SK-N-SH treated with all-trans-retinoic acid at 6 μM for 48 hours (cell line): Measurements from ENCODE around the gene ACTRT3.

Source experiments
- ATAC-seq: fragments of 200-7000 bp; cut with Tn5 transposase; 3 replicates; pipeline ENCODE4 v1.9.1; 2020; ENCODE audit warnings: mild to moderate bottlenecking, moderate library complexity
- ARNTL ChIP-seq: fragments of 450-650 bp; formaldehyde crosslinking; IDR thresholded peaks from 2 replicates; pipeline ENCODE4 v1.5.0; 2020; ENCODE audit warnings: low read depth, mild to moderate bottlenecking, moderate library complexity, borderline replicate concordance
- CREB5 ChIP-seq: fragments of 250-450 bp; sonication (Bioruptor Pico); IDR thresholded peaks from 2 replicates; pipeline ENCODE4 v1.5.1; 2020; ENCODE audit warnings: low read depth, mild to moderate bottlenecking, moderate library complexity
- CSRNP3 ChIP-seq: fragments of 250-450 bp; sonication (Bioruptor Pico); IDR thresholded peaks from 2 replicates; pipeline ENCODE4 v1.5.1; 2021; ENCODE audit warnings: mild to moderate bottlenecking, moderate library complexity
- ESRRG ChIP-seq: fragments of 250-450 bp; sonication (Bioruptor Pico); IDR thresholded peaks from 2 replicates; pipeline ENCODE4 v1.6.1; 2021; ENCODE audit warnings: mild to moderate bottlenecking
- GLIS3 ChIP-seq: fragments of 250-450 bp; sonication (Bioruptor Pico); IDR thresholded peaks from 2 replicates; pipeline ENCODE4 v1.5.0; 2020; ENCODE audit warnings: mild to moderate bottlenecking, moderate library complexity
- ISL1 ChIP-seq: fragments of 250-450 bp; sonication (Bioruptor Pico); IDR thresholded peaks from 2 replicates; pipeline ENCODE4 v2.1.2; 2022; ENCODE audit warnings: mild to moderate bottlenecking, moderate library complexity
- OSR1 ChIP-seq: fragments of 250-450 bp; sonication (Bioruptor Pico); IDR thresholded peaks from 2 replicates; pipeline ENCODE4 v1.8.0; 2022; ENCODE audit warnings: moderate library complexity, mild to moderate bottlenecking, inconsistent platforms
- PATZ1 ChIP-seq: fragments of 250-450 bp; sonication (Bioruptor Pico); IDR thresholded peaks from 2 replicates; pipeline ENCODE4 v1.8.0; 2020; ENCODE audit warnings: mild to moderate bottlenecking, moderate library complexity, borderline replicate concordance
- POU6F1 ChIP-seq: fragments of 250-450 bp; sonication (Bioruptor Pico); IDR thresholded peaks from 2 replicates; pipeline ENCODE4 v1.8.0; 2021; ENCODE audit warnings: low read depth, mild to moderate bottlenecking, moderate library complexity, borderline replicate concordance
- PPARA ChIP-seq: fragments of 250-450 bp; sonication (Bioruptor Pico); IDR thresholded peaks from 2 replicates; pipeline ENCODE4 v1.5.0; 2020; ENCODE audit warnings: mild to moderate bottlenecking, borderline replicate concordance
- RARB ChIP-seq: fragments of 250-450 bp; sonication (Bioruptor Pico); IDR thresholded peaks from 2 replicates; pipeline ENCODE4 v1.8.0; 2021; ENCODE audit warnings: mild to moderate bottlenecking, moderate library complexity
- TCF4 ChIP-seq: fragments of 250-450 bp; sonication (Bioruptor Pico); IDR thresholded peaks from 2 replicates; pipeline ENCODE4 v1.8.0; 2021; ENCODE audit warnings: mild to moderate bottlenecking, moderate library complexity, borderline replicate concordance
- TOX ChIP-seq: fragments of 250-450 bp; sonication (Bioruptor Pico); IDR thresholded peaks from 2 replicates; pipeline ENCODE4 v1.8.0; 2021; ENCODE audit warnings: mild to moderate bottlenecking, moderate library complexity, borderline replicate concordance
- ZC3H10 ChIP-seq: fragments of 250-450 bp; sonication (Bioruptor Pico); IDR thresholded peaks from 2 replicates; pipeline ENCODE4 v1.5.1; 2021; ENCODE audit warnings: mild to moderate bottlenecking, moderate library complexity
- ZFP3 ChIP-seq: fragments of 250-450 bp; sonication (Bioruptor Pico); IDR thresholded peaks from 2 replicates; pipeline ENCODE4 v1.5.0; 2020; ENCODE audit warnings: mild to moderate bottlenecking, moderate library complexity
- ZFP30 ChIP-seq: fragments of 450-650 bp; formaldehyde crosslinking; IDR thresholded peaks from 2 replicates; pipeline ENCODE4 v1.5.0; 2022; ENCODE audit warnings: mild to moderate bottlenecking, moderate library complexity
- ZNF8 ChIP-seq: fragments of 450-650 bp; formaldehyde crosslinking; IDR thresholded peaks from 2 replicates; pipeline ENCODE4 v1.5.0; 2020; ENCODE audit warnings: mild to moderate bottlenecking, moderate library complexity

ACTRT3 gene

GRCh38 chr3:169790687-169791429, 21.5 kb upstream of the ACTRT3 start:
- peak; percentile 51; the same call in 2 of the 3 replicates for ATAC-seq
- TF ChIP-seq PPARA (CRISPR knock-in tag): no peak
- no peak for TF ChIP-seq PATZ1
- TF ChIP-seq RARB (CRISPR knock-in tag): no peak
- no peak for TF ChIP-seq CREB5 (CRISPR knock-in tag)
- no peak for TF ChIP-seq ZFP3 (CRISPR knock-in tag)
- TF ChIP-seq POU6F1 (CRISPR knock-in tag): no peak
- TF ChIP-seq CSRNP3 (CRISPR knock-in tag): no peak
- no peak for TF ChIP-seq ESRRG (CRISPR knock-in tag)
- no peak for TF ChIP-seq ZNF8
- TF ChIP-seq TCF4: no peak
- TF ChIP-seq TOX: no peak

GRCh38 chr3:169790219-169790618, 20.9 kb upstream of the ACTRT3 start:
- TF ChIP-seq RARB (CRISPR knock-in tag) (no peak), ARNTL (no peak), POU6F1 (CRISPR knock-in tag) (no peak), OSR1 (no peak), PATZ1 (no peak)
- ATAC-seq: no peak

- no peak for ATAC-seq
- TF ChIP-seq CSRNP3 (CRISPR knock-in tag) (no peak), ZC3H10 (CRISPR knock-in tag) (no peak), ZNF8 (no peak), GLIS3 (CRISPR knock-in tag) (no peak), ZFP3 (CRISPR knock-in tag) (no peak), TCF4 (no peak), ESRRG (CRISPR knock-in tag) (no peak), OSR1 (no peak), PATZ1 (no peak), ZFP30 (CRISPR knock-in tag) (no peak), ISL1 (no peak), PPARA (CRISPR knock-in tag) (no peak), CREB5 (CRISPR knock-in tag) (no peak)
Observed at GRCh38 chr3:169787791-169788190, 18.4 kb upstream of the ACTRT3 start.
